GM18870 (cell line): ENCODE results near the gene TRIM58.

Experiments used
- ATAC-seq: cut with Tn5 transposase; IDR thresholded peaks from one replicate; pipeline ENCODE4 v1.9.1; 2021; ENCODE audit warnings: moderate library complexity; ENCODE audit not compliant: unreplicated experiment

The TRIM58 gene

GRCh38 chr1:247884797-247885413 lies 27.9 kb downstream of the TRIM58 start:
- no peak for ATAC-seq

GRCh38 chr1:247895163-247895637 lies 38.2 kb downstream of the TRIM58 start, which contains the start of gene OR2W3:
TSS of gene OR2W3 (plus strand) at chr1:247895587. CDS start at chr1:247895587, 0 bp downstream.
- no peak for ATAC-seq

GRCh38 chr1:247895976-247896375 lies 39.0 kb downstream of the TRIM58 start:
- ATAC-seq: no peak

- no peak for ATAC-seq
Observed at GRCh38 chr1:247904122-247904521, 47.1 kb downstream of the TRIM58 start.

- ATAC-seq: no peak
Observed at GRCh38 chr1:247905181-247905580, 48.2 kb downstream of the TRIM58 start.

- no peak for ATAC-seq
Observed at GRCh38 chr1:247905910-247906503, 49.0 kb downstream of the TRIM58 start.

- ATAC-seq: peak; percentile 68
Observed at GRCh38 chr1:247906504-247907047, 49.6 kb downstream of the TRIM58 start.

- no peak for ATAC-seq
Observed at GRCh38 chr1:247908766-247909165, 51.8 kb downstream of the TRIM58 start.

- no peak for ATAC-seq
Observed at GRCh38 chr1:247913786-247914185, 56.8 kb downstream of the TRIM58 start.

GRCh38 chr1:247914941-247915662 lies 58.1 kb downstream of the TRIM58 start:
- no peak for ATAC-seq

- ATAC-seq: no peak
Observed at GRCh38 chr1:247919952-247920351, 63.0 kb downstream of the TRIM58 start, which contains the start of gene OR2T8. TSS of gene OR2T8 (plus strand) at chr1:247920252. CDS start at chr1:247921018, 766 bp downstream.

GRCh38 chr1:247923941-247924340 lies 67.0 kb downstream of the TRIM58 start:
- ATAC-seq: no peak

GRCh38 chr1:247924868-247925267 lies 67.9 kb downstream of the TRIM58 start, which contains the start of gene OR2AJ1:
TSS of gene OR2AJ1 (plus strand) at chr1:247924889. CDS start at chr1:247933769, 8,880 bp downstream.
- ATAC-seq: no peak
